Activated B cell treated with CpG ODN at 0.5 μM for 24 hours (primary cell): ENCODE data around the gene SNRPA1. TPM values are rescaled to one million over a fixed set of nuclear protein-coding genes. Genes with fewer than 3 reads are reported as not detected.

ENCODE experiments used
- ATAC-seq: fragments of 200-7000 bp; cut with Tn5 transposase; one replicate; pipeline ENCODE4 v1.10.0; 2021; ENCODE audit warnings: low read depth, mild to moderate bottlenecking, moderate library complexity
- CTCF ChIA-PET: fragments of 350-600 bp; sonication (Branson Sonifier 250); formaldehyde crosslinking; loops from one replicate; lab custom pipeline; 2021; ENCODE audit warnings: antibody characterized with exemption; lab: Charles Lee
- POLR2A ChIA-PET: fragments of 350-600 bp; sonication (Branson Sonifier 250); formaldehyde crosslinking; loops from one replicate; lab custom pipeline; 2021; ENCODE audit warnings: antibody characterized with exemption; lab: Charles Lee
- DNase-seq: peaks from one replicate; pipeline ENCODE4 v3.0.0; 2022
- H3K27ac Mint-ChIP-seq: one replicate; pipeline ENCODE4 v1.8.0; 2020; ENCODE audit warnings: mixed read lengths
- H3K27me3 Mint-ChIP-seq: one replicate; pipeline ENCODE4 v1.8.0; 2021; ENCODE audit warnings: mixed read lengths
- H3K36me3 Mint-ChIP-seq: one replicate; pipeline ENCODE4 v1.8.0; 2021; ENCODE audit warnings: low read depth, mixed read lengths
- H3K4me1 Mint-ChIP-seq: one replicate; pipeline ENCODE4 v1.8.0; 2021; ENCODE audit warnings: mixed read lengths
- H3K4me3 Mint-ChIP-seq: one replicate; pipeline ENCODE4 v1.8.0; 2020; ENCODE audit warnings: mild to moderate bottlenecking, mixed read lengths
- H3K9me3 Mint-ChIP-seq: one replicate; pipeline ENCODE4 v1.8.0; 2020; ENCODE audit warnings: mixed read lengths
- CTCF ChIP-seq: fragments of 200-600 bp; IDR thresholded peaks from one replicate; pipeline ENCODE4 v1.8.0; 2022; ENCODE audit warnings: antibody characterized with exemption, mild to moderate bottlenecking
- intact Hi-C: fragments of 100-400 bp; cut with micrococcal nuclease; formaldehyde crosslinking; loops from one replicate; pipeline ENCODE4 v1.15.1; 2024
- total RNA-seq: library from RNA; stranded (reverse); gene quantifications from 2 replicates; pipeline ENCODE4 v1.2.3, GENCODE V29; 2022

Gene SNRPA1
- total RNA-seq, 1 donor from 2014 or later, result 122 TPM

- Mint-ChIP-seq H3K9me3 (no peaks in the 10 kb centered on the region), H3K4me3 (peak overlapping the region; percentile 46), H3K27ac (peak overlapping the region; percentile 65), H3K4me1 (peaks cover 86% of the 10 kb centered on the region), H3K27me3 (no peaks in the 10 kb centered on the region), H3K36me3 (no peaks in the 10 kb centered on the region)
- POLR2A ChIA-PET, result interaction anchor here (0.6 to 2.3 kb wide), 6 partner anchors 8 to 152 kb away, joined by 3 to 10 read pairs (median 4); partner anchors contain the start of gene CHSY1
- DNase-seq (no peak), ATAC-seq (no peak)
- no peak for TF ChIP-seq CTCF
- CTCF ChIA-PET, result interaction anchor here (1.2 to 3.9 kb wide), 2 partner anchors 15 to 155 kb away, joined by 4 to 18 read pairs; no protein-coding TSS in a partner anchor
- intact Hi-C loops, result no loop called here
Measured at GRCh38 chr15:101242999-101243336, 52.1 kb downstream of the SNRPA1 start.

GRCh38 chr15:101242160-101242998, 52.7 kb downstream of the SNRPA1 start:
- Mint-ChIP-seq H3K36me3 (no peaks in the 10 kb centered on the region), H3K27me3 (no peaks in the 10 kb centered on the region), H3K9me3 (no peaks in the 10 kb centered on the region), H3K4me3 (peak overlapping the region; percentile 46), H3K4me1 (peaks cover 80% of the 10 kb centered on the region), H3K27ac (peak overlapping the region; percentile 65)
- intact Hi-C loops, result no loop called here
- CTCF ChIA-PET, result interaction anchor here (1.2 to 3.9 kb wide), 2 partner anchors 15 to 155 kb away, joined by 4 to 18 read pairs; no protein-coding TSS in a partner anchor
- POLR2A ChIA-PET, result interaction anchor here (1.0 to 2.3 kb wide), 5 partner anchors 8 to 151 kb away, joined by 3 to 10 read pairs (median 4); partner anchors contain the start of gene CHSY1
- ATAC-seq (peak; percentile 85), DNase-seq (peak; percentile 24)
- TF ChIP-seq CTCF, result no peak

GRCh38 chr15:101240358-101240757, 54.7 kb downstream of the SNRPA1 start:
- H3K4me1 Mint-ChIP-seq, result peaks cover 63% of the 10 kb centered on the region
- H3K27ac Mint-ChIP-seq, result no peak overlapping the region
- intact Hi-C loops, result no loop called here
- no peak for DNase-seq
- no peak for ATAC-seq
- H3K4me3 Mint-ChIP-seq, result no peak overlapping the region
- no peaks in the 10 kb centered on the region for H3K27me3 Mint-ChIP-seq
- no peaks in the 10 kb centered on the region for H3K9me3 Mint-ChIP-seq
- CTCF ChIA-PET, result no interaction called here
- TF ChIP-seq CTCF, result no peak
- peaks cover 5% of the 10 kb centered on the region for H3K36me3 Mint-ChIP-seq
- POLR2A ChIA-PET, result interaction anchor here (1.8 kb wide), 1 partner anchor 12 kb away, joined by 10 read pairs; the partner anchor contains the start of gene CHSY1

- Mint-ChIP-seq H3K27ac (peak overlapping the region; percentile 65), H3K36me3 (peaks cover 11% of the 10 kb centered on the region), H3K4me1 (peaks cover 57% of the 10 kb centered on the region), H3K9me3 (no peaks in the 10 kb centered on the region), H3K4me3 (peak overlapping the region; percentile 29), H3K27me3 (no peaks in the 10 kb centered on the region)
- ChIA-PET CTCF (interaction anchor here (1.3 kb wide), 1 partner anchor 12 kb away, joined by 4 read pairs; the partner anchor contains the start of gene CHSY1), POLR2A (interaction anchor here (0.9 to 1.8 kb wide), 2 partner anchors 11 to 12 kb away, joined by 3 to 10 read pairs; partner anchors contain the start of gene CHSY1)
- no peak for TF ChIP-seq CTCF
- DNase-seq (no peak), ATAC-seq (no peak)
- intact Hi-C loops, result no loop called here
Measured at GRCh38 chr15:101239724-101240136, 55.3 kb downstream of the SNRPA1 start.

- H3K27me3 Mint-ChIP-seq, result no peaks in the 10 kb centered on the region
- H3K36me3 Mint-ChIP-seq, result peaks cover 32% of the 10 kb centered on the region
- no peak overlapping the region for H3K4me3 Mint-ChIP-seq
- ATAC-seq, result no peak
- no peak for DNase-seq
- CTCF ChIA-PET, result interaction anchor here (0.6 kb wide), 1 partner anchor 147 kb away, joined by 3 read pairs; no protein-coding TSS in a partner anchor
- H3K27ac Mint-ChIP-seq, result no peak overlapping the region
- intact Hi-C loops, result no loop called here
- H3K9me3 Mint-ChIP-seq, result no peaks in the 10 kb centered on the region
- no peak for TF ChIP-seq CTCF
- H3K4me1 Mint-ChIP-seq, result peaks cover 39% of the 10 kb centered on the region
- POLR2A ChIA-PET, result no interaction called here
Measured at GRCh38 chr15:101237251-101237650, 57.8 kb downstream of the SNRPA1 start.
